Activated gamma-delta T cell (primary cell): ENCODE data around the gene CELF5.

Experiments used
- DNase-seq: peaks from one replicate; lab custom pipeline; 2025; lab: John Stamatoyannopoulos, UW

The CELF5 gene

DNA sequence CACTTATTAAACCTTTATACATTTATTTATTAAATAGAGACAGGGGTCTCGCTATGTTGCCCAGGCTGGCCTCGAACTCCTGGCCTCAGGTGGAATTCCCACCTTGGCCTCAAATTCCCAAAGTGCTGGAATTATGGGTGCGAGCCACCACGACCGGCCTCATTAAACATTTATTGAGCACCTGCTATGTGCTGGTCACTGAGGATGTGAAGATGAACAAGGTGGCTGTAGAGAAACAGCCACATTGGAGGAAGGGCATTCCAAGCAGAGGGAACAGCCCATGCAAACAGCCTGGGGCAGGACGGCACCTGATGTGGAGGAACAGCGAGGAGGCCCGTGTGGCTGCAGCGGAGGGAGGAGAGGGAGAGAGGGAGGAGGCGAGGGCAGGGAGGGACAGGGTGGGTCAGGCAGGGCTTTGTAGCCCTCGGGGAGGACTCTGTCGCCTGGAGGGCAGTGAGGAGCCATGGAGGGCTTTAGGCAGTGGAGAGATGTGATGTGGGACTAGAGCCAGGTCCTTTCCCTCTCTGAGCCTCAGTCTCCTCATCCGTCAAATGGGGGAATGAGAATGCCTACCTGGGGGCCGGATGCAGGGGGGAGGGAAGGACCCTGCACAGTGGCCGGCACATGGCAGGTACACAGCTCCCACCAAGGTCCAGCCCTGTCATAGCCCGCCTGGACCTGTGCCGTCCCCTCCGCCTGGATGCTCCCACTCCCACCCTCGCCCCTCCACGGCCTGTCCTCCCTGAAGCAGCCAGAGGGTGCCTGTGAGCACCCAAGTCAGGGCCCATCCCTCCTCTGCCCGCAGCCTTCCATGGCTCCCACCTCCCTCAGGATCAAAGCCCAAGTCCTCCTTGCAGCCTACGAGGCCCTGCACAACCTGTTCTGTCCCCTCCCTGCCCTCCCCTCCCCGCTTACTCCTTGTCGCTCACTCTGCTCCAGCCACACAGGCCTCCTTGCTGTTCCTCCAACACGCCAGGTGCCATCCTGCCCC lies 120.4 kb downstream of the CELF5 start:
- no peak for DNase-seq

DNA sequence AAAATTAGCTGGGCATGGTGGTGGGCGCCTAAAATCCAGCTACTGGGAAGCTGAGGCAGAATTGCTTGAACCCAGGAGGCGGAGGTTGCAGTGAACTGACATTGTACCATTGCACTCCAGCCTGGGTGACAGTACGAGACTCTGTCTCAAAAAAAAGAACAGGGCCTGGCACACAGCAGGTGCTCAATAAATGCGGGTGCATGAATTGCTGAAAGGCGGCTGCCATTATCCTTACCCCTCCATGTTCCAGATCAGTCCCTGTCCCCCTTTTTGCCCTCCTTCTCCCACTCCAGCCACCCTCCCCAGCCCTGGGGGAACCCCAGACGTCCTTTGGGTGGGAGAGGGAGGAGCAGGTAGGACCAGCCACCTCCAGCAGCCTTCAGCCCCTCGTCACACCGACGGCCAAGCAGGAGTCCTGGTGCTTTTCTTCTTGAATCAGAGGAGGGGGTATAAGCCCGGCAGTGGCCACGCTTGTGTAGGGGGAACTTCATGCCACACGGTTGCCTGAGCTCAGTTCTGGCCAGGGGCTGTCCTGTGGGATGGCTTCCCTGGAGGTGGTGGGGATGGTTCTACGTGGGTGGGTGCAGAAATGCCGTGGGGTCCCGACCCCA lies 121.5 kb downstream of the CELF5 start:
- DNase-seq, result no peak
